ENCODE measurements around the gene KANSL3.
"Not testable (repeated sequence)": the region's sequence is repeated elsewhere in the genome, so short reads cannot be mapped to it uniquely, and the experiment has no call there.

The KANSL3 gene

GRCh38 chr2:96558485-96558884 is 79.6 kb downstream of the KANSL3 start:
- no peak for DNase-seq (ENCODE audit: low read depth, low spot score)

- DNase-seq (ENCODE audit: low read depth, low spot score) = no peak
Observed at GRCh38 chr2:96558061-96558460, 80.1 kb downstream of the KANSL3 start.

GRCh38 chr2:96557421-96557820 is 80.7 kb downstream of the KANSL3 start:
- not testable (repeated sequence) for DNase-seq (ENCODE audit: low read depth, low spot score)

- no peak for DNase-seq (ENCODE audit: low read depth, low spot score)
Observed at GRCh38 chr2:96556441-96557330, 81.4 kb downstream of the KANSL3 start.

- no peak for DNase-seq (ENCODE audit: low read depth, low spot score)
Observed at GRCh38 chr2:96555146-96555610, 82.9 kb downstream of the KANSL3 start.

GRCh38 chr2:96554293-96555145 is 83.6 kb downstream of the KANSL3 start:
- DNase-seq (ENCODE audit: low read depth, low spot score) = no peak

GRCh38 chr2:96553957-96554292 is 84.2 kb downstream of the KANSL3 start:
- not testable (repeated sequence) for DNase-seq (ENCODE audit: low read depth, low spot score)

- DNase-seq (ENCODE audit: low read depth, low spot score) = no peak
Observed at GRCh38 chr2:96553176-96553956, 84.7 kb downstream of the KANSL3 start.

GRCh38 chr2:96552315-96553175 is 85.6 kb downstream of the KANSL3 start:
- no peak for DNase-seq (ENCODE audit: low read depth, low spot score)

- DNase-seq (ENCODE audit: low read depth, low spot score) = no peak
Observed at GRCh38 chr2:96551605-96552314, 86.4 kb downstream of the KANSL3 start.

GRCh38 chr2:96550787-96551604 is 87.1 kb downstream of the KANSL3 start:
- no peak for DNase-seq (ENCODE audit: low read depth, low spot score)

- DNase-seq (ENCODE audit: low read depth, low spot score) = no peak
Observed at GRCh38 chr2:96549967-96550786, 87.9 kb downstream of the KANSL3 start.

- no peak for DNase-seq (ENCODE audit: low read depth, low spot score)
Observed at GRCh38 chr2:96549466-96549785, 88.7 kb downstream of the KANSL3 start.

GRCh38 chr2:96548558-96549465 is 89.3 kb downstream of the KANSL3 start:
- DNase-seq (ENCODE audit: low read depth, low spot score) = no peak

- DNase-seq (ENCODE audit: low read depth, low spot score) = no peak
Observed at GRCh38 chr2:96547731-96548171, 90.4 kb downstream of the KANSL3 start.

GRCh38 chr2:96547203-96547641 is 90.9 kb downstream of the KANSL3 start:
- DNase-seq (ENCODE audit: low read depth, low spot score) = no peak

- DNase-seq (ENCODE audit: low read depth, low spot score) = no peak
Observed at GRCh38 chr2:96546797-96547196, 91.3 kb downstream of the KANSL3 start.

Data from activated naive CD8-positive, alpha-beta T cell treated with anti-CD3 and anti-CD28 coated beads, Interleukin-2, amount 50 U/mL, for 16 hours (primary cell).